HG03575 (cell line): Measurements from ENCODE around the gene H2AZ1.
"Not testable (repeated sequence)": the region's sequence is repeated elsewhere in the genome, so short reads cannot be mapped to it uniquely, and the experiment has no call there.

Source experiments
- ATAC-seq: cut with Tn5 transposase; IDR thresholded peaks from one replicate; pipeline ENCODE4 v1.9.1; 2021; ENCODE audit not compliant: unreplicated experiment, insufficient number of reproducible peaks, low FRiP score; ENCODE audit errors: extremely low read depth

H2AZ1 gene

DNA sequence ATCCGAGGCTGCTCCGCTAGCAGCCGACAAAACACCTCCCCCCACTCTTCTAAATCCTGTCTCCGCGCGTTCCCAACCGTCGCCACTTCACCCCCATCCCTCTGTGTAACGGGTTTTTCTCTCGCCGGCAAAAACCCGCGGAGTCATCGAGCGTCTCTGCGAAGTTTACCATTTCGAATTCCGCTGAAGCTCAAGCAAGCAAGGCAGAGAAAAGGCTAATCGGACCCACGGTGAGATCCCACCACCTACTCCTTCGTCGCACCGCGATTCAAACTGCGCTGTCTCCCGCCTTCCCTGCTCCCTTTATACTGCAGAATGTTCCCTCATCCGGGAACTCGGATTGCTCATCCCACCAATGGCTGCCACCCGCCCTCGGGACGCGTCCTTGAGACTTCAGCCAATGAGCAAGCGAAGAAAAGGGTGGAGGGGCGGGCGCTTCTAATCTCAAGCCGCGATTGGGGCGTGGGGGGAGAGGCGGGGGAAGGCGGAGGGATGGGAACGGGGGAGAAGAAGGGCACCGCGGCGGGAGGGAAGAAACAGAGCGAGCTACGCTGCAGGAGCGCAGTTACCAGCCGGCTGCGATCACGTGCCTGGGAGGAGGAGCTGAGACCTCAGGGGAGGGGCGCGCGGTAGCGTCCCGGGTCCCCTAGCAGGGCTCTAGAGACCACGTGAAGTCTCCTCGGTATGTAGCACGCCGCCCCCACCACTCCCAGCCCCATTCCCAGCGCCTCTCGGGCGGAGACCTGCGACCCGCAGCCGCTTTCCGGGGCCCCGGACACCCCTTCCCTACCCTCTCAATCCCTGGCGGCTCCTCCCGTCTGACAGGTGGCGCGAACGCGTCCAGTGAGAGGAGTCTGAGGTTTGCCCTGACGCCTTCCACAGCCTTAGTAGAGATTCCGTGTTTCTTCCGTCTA, at the start of gene H2AZ1:
Gene H2AZ1 (minus strand): TSS at position 277 of the 914 bp plus-strand sequence. CDS start 105 bp downstream, at position 172.
- ATAC-seq = peak; percentile 45

DNA sequence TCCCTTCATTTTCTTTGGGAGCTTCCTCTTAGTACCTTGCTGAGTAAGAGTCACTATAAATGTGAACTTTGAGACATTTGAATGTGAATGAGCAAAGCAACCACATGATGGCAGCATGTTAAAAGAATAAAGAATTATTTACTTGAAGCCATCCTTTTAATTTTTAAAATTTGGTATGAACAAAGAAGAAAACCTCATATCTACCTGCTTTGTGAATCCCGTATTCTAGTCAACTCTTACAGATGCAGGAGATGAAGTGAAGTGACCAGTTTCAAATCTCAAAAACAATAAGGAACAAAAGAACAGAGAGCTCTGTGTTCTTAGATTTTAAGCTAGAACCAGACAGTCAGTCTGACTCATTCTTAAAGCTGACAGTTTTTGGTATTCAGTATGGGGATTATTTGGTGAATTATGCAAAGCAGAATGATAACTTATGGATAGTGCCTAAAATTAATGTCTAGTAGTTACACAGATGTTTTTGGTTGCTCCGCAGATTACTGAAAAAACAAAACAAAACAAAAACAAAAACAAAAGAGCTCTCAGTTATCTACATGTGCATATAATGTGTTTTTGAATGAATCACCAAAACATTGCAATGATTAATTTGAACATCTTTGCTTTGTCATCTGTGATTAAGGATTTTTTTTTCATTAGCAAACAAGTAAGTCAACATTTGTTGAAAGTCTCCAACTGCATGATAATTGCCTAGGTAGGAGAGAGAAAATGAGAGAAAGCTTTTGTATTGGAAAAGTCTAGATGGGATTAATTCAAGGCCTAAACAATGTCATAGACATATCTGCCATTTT, 48.2 kb upstream of the H2AZ1 start:
- no peak for ATAC-seq

DNA sequence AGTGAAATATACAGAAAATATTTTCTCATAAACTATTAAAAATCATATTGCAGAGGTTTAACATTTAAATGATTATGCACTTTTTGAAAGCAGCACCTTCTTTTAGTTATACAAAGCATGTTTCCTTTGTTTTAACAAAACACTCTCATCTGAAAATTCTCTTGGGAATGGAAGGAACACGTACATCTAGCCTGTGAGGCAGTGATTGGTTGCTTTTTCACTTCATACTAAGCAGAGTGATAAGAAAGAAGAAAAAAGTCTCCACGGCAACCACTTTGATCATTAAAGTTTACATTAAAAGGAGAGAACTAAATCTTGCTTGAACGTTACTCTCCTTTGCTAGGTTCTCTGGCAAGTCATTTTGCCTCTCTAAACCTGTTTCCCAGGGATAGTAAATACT, 41.7 kb upstream of the H2AZ1 start:
- no peak for ATAC-seq

DNA sequence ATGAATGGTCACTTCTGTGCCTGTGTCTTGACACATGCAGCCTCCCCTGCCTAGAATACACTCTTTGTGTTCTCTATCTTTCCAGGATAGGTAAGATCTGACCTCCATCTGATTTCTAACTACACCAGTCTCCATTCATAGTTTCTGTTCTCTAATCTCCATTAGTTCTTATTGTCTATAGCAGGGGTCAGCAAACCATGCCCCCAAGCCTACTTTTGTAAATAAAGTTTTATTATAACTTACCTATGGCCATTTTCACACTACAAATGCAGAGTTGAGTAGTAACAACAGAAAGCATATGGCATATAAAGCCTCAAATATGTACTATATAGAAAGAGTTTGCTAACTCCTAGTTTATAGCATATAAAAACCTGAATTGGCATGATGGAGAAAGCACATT, 37.6 kb upstream of the H2AZ1 start:
- no peak for ATAC-seq

DNA sequence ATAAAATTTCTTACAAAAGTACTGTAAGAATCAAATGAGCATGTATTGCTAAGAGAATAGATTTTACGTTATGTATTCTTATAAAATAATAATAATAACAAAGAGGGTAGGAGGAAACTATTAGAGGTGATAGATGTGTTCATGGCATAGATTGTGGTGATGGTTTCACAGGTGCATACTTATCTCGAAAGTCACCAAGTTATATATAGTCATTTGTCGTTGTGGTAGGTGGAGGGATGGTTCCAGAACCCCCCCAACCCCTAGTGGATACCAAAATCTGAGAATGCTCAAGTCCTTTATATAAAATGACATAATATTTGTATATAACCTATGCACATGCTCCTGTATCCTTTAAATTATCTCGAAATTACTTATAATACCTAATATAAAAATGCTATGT, 36.7 kb upstream of the H2AZ1 start:
- peak; percentile 51 for ATAC-seq

DNA sequence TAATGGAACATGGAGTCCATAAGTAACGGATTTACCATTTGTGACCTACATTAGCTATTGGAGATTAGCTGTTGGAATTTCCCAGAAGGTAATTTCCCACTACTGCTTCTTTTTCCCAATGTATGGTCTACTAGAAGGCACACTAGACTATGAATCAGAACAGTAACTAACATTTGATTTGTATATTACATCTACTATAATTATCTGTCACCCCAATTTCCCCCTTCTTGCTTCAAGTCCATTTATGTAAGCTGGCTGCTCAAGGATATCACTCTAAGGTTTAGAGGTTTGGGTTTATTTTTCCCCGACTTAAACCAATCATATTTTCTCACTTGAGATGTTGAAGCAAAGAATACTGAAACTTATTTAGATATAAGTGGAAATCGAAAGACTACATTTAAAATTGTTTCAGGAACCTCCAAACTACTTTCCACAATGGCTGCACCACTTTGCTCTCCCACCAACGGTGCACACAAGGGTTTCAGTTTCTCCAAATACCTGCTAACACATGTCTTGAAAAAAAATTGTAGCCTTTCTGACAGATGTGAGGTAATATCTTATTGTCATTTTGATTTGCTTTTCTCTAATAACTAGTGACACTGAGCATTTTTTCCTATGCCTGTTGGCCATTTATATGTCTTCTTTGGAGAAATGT, 33.3 kb upstream of the H2AZ1 start:
- no peak for ATAC-seq

DNA sequence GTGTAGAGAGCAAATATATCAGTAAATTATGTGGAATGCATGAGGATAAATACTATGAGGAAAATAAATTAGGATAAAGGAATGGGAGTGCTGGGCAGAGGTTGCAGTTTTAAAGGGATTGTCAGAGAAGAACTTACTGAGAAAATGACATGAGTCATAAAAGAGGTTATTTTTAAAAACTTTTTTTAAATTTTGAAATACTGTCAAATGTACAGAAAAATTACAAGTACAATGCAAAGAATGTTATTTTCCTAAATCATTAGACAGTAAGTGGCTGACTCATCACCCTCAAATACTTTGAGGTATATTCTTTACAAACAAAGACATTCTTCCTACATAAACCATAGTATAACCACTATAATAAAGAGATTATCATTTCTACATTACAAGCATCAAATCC, 29.8 kb upstream of the H2AZ1 start:
- no peak for ATAC-seq

DNA sequence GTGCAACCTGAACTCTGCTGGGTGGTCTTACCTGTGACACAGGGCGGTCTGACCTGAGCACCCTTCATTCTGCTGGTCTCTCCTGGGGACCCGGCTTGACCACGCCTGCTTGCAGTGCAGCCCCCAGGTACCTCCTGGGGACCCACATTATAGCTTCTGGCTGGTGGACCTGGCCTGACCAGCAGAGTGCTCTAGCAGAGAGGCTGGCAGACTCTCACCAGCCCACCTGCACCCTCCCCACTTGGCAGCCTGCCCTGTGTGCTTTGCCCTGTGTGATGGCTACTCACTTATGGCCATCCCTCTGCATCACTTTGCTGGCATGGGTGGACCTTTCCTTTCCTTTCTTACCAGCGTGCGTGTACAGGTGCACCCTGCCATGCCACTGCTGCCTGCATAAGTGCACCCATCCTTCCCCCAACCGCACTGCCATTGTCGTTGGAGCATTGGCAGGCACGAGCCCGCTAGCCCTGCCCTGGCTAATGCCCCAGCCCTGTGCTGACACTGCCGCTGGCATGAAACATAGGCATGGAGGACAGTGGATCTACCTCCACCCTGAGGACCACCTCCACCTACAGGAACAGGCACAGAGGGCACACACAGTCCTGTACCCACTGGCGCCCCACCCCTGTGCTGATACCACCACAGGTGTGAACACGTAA, 21.5 kb upstream of the H2AZ1 start:
- ATAC-seq = no peak

DNA sequence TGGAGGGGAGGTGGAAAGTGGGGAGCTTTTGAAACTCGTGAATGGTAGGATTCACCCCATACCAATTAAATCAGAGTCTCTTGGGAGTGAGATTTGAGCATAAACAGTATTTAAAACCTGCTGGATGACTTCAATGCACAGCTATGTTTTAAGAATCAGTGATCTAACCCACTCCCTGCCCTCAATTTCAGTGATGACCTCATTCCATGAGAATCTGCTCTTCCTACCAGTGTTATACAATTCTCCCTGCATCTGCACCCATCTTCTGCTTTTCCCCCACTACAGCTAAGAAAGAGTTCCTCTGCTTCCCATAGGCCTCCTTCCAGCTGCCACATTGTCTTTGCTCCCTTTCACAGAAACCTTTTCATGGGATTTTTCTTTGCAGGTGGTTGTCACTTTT, 18.3 kb upstream of the H2AZ1 start:
- ATAC-seq = no peak

DNA sequence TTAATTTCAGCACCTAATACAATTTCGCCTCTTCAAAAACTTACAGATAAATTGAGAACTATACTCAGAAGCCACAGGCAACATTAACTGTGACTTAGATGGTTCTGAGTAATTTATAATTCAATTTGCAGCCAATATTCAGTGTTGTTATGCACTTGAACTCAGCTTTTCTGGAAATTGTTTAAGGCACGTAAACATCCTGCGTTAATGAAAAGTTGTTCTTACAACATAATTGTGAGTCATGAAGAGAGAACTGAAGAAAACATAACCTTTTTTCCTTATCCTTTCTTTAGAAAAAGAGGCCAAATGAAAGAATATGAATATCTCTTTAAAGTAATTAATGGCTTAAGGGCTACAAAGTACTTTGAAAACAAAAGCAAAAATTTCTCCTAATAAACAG, 16.6 kb upstream of the H2AZ1 start:
- ATAC-seq = no peak

DNA sequence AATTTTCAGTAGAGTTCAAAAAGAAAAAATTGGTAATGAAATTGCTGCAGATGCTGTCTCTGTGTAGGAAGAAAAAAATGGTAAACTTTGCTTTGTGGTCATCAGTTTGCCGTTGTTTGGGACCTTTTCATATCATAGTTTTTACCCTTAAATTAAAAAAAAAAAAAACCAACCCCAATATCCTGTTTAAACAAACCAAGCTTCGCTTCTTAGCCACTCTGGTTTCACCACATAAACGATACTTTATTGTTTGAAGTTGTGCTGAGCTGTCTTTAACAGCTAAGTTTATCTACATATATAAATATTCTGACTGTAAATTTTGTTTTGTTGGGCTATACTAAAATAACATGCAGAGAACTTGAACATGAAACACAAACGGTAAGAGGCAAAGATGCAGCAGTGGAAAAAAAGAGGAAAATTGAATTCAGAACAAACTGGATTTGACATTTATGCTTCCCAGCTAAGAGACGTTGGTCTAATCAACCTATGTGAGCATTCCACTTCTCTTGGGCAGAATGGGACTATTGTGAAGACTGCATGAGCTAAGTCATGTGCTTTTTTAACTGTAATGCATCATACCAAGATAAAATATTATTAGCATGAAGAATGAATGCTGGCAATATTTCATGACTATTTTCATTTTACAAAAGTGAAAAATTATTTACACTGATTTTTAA, 15.7 kb upstream of the H2AZ1 start:
- ATAC-seq = no peak

DNA sequence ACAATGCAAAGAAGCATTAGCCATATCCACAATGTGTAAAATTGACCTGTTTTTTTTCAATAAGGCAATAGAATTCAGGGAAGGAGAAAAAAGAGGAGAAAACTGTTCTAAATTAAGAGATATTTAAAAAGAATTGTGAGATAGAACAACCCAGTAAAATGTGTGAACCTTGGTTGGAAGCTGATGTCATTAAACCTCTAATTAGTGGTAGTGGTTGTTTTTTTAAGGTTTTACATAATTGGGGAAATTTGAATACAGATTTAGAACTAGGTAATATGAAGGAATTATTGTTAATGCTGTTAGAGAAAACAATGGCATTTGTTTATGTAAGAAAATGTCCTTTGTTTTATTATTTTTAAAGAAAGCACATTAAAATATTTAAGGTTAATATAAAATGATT, 15.1 kb upstream of the H2AZ1 start:
- ATAC-seq = no peak

DNA sequence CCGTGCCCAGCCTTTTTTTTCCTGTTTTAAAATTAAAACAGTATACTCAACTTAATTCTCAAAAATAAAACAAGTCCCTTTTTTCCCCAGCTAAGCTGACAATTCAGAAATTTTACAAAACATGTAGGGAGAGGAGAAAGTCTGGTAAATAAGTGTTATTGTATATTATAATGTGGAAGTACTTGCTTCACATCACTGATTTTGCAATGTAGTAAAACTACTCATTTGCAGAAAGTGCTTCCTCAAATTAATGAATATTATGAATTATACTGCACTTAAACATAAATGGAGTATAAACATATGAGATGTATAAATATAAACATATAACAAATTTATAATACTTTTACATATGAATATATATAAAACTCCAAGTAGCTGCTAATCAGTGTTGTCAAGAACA, 11.6 kb upstream of the H2AZ1 start:
- ATAC-seq = no peak

DNA sequence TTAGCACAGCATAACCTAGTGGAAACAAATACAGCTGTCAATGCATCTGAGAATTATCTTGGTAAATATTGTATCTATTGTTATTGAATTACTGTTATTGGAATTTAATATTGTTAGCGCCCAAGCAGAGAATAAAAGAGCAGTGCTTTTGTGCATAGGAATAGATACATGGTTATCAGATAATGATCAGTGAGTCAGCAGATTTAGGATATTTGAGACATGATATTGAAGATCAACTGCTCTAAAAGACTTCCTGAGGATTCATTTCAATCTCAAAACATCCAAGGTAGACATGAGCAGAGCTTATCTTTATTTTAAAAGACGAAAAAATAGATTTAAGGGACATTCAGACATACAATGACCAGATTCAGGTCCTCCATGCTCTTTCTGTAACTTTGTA, 10.6 kb upstream of the H2AZ1 start:
- no peak for ATAC-seq

DNA sequence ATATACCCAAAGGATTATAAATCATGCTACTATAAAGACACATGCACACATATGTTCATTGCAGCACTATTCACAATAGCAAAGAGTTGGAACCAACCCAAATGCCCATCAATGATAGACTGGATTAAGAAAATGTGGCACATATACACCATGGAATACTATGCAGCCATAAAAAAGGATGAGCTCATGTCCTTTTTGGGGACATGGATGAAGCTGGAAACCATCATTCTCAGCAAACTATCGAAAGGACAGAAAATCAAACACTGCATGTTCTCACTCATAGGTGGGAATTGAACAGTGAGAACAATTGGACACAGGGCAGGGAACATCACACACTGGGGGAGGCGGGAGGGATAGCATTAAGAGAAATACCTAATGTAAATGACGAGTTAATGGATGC, 8.1 kb upstream of the H2AZ1 start:
- not testable (repeated sequence) for ATAC-seq

DNA sequence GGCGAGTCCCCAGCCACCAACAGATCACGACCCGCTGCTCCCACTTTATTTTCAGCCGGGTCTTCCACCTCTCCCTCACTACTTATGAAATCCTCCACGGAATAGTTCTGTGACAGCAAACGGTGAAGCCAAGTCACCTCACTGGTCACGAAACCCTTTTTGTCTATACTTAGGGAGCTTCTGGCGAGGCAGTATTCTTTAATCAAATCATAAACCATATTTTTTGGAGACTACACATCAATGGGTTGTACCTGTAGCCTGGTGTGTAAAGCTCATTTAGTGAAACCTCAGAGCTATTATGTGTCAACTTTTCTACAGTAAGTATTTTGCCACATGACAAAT, 809 bp upstream of the H2AZ1 start:
- no peak for ATAC-seq

DNA sequence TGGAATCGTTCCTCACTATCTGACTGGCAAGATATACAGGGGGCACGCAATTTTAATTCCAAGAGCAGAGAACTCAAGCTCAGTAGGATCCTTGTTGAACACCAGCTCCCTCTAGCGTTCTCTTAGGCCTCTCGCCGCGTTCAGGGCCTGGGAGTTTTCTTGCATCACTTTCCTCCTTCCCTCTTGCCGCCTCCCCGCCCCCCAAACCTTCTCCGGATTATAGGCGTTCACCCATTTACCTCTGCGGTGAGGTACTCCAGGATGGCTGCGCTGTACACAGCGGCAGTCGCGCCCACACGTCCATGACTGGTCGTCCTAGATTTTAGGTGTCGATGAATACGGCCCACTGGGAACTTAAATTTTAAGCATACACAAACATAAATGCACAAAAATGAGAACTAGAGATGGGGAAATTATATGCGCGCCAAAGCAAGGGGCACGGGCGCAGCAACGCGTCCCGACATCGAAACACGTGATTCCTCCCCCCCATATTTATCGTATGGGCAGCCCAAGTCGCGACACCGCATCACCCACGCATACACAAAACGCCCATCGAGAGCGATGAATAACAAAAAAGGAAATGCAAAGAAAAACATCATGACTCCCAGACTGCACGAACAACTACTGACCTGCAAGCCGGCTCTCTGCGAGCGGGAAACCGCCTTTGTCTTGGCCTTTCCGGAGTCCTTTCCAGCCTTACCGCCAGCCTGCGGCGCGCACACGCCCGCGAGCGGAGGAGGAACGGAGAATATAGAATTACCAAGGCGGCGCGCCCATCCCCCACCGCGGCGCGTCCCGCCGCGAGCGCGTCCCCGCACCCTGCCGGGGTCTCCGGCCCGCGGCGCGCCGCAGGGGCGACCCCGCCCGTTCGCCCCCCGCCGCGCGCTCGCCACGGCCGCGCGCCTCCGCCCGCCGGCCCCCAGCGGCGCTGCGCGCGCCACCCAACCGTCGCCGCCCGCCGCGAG, 759 bp downstream of the H2AZ1 start:
- no peak for ATAC-seq

DNA sequence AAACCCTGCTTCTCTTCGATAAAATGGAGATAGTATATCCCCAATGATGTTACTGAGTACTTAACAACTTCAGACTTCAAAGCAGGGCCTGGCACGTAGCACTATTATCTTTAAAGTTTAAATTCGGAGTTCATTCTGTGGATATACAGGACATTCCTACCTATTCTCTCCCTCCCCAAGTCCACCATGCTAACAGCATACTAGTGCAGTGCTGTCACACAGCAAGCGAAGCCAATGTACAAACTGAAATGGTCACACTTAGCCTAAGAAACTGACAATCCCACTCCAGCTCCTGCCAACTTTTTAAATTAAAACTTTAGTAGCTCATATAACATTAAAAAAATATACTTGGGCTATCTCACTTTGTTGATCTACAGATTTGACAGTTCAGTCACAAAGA, 2.5 kb downstream of the H2AZ1 start:
- no peak for ATAC-seq
